Type B pancreatic cell (in vitro differentiated cells): ENCODE results near the gene PABPN1L. TPM values are rescaled to one million over a fixed set of nuclear protein-coding genes. Genes with fewer than 3 reads are reported as not detected.

Source experiments
- DNase-seq: peaks from one replicate; pipeline ENCODE4 v3.0.0; 2021; ENCODE audit warnings: mixed read lengths; ENCODE audit not compliant: unreplicated experiment; ENCODE audit errors: extremely low spot score
- H3K27ac Mint-ChIP-seq: 2 replicates; pipeline ENCODE4 v1.8.0; 2021; ENCODE audit warnings: mild to moderate bottlenecking, mixed read lengths
- H3K27me3 Mint-ChIP-seq: 2 replicates; pipeline ENCODE4 v1.8.0; 2021; ENCODE audit warnings: mixed read lengths
- H3K36me3 Mint-ChIP-seq: 2 replicates; pipeline ENCODE4 v1.8.0; 2021; ENCODE audit warnings: mixed read lengths
- H3K4me1 Mint-ChIP-seq: one replicate; pipeline ENCODE4 v1.8.0; 2021; ENCODE audit warnings: mixed read lengths; ENCODE audit not compliant: unreplicated experiment
- H3K4me3 Mint-ChIP-seq: 2 replicates; pipeline ENCODE4 v1.8.0; 2021; ENCODE audit warnings: mild to moderate bottlenecking, mixed read lengths
- H3K9me3 Mint-ChIP-seq: 2 replicates; pipeline ENCODE4 v1.8.0; 2021; ENCODE audit warnings: mixed read lengths
- CTCF ChIP-seq: fragments of 200-600 bp; sonication (generic); conservative IDR thresholded peaks from 2 replicates; pipeline ENCODE4 v1.5.0; 2021; ENCODE audit warnings: antibody characterized with exemption, mild to moderate bottlenecking
- total RNA-seq: library from RNA; stranded (reverse); gene quantifications from 2 replicates; pipeline ENCODE4 v1.2.1, GENCODE V29; 2021; ENCODE audit warnings: low replicate concordance

Gene PABPN1L
- total RNA-seq, 1 donor from 2014 or later: not detected

GRCh38 chr16:88830258-88830657, 36.2 kb downstream of the PABPN1L start:
- DNase-seq: no peak
- Mint-ChIP-seq H3K27me3 (no peaks in the 10 kb centered on the region), H3K27ac (no peak overlapping the region)

GRCh38 chr16:88828711-88829110, 37.7 kb downstream of the PABPN1L start:
- no peak for TF ChIP-seq CTCF
- no peak overlapping the region for H3K27ac Mint-ChIP-seq
- no peaks in the 10 kb centered on the region for H3K36me3 Mint-ChIP-seq
- no peaks in the 10 kb centered on the region for H3K4me1 Mint-ChIP-seq
- no peaks in the 10 kb centered on the region for H3K9me3 Mint-ChIP-seq
- H3K4me3 Mint-ChIP-seq: no peak overlapping the region
- no peak for DNase-seq
- no peaks in the 10 kb centered on the region for H3K27me3 Mint-ChIP-seq

More at GRCh38 chr16:88830258-88830657, 36.2 kb downstream of the PABPN1L start:
- no peak overlapping the region for H3K4me3 Mint-ChIP-seq
- no peaks in the 10 kb centered on the region for H3K4me1 Mint-ChIP-seq
- TF ChIP-seq CTCF: no peak
- H3K9me3 Mint-ChIP-seq: no peaks in the 10 kb centered on the region
- H3K36me3 Mint-ChIP-seq: no peaks in the 10 kb centered on the region

GRCh38 chr16:88827727-88828126, 38.7 kb downstream of the PABPN1L start:
- DNase-seq: no peak
- Mint-ChIP-seq H3K36me3 (no peaks in the 10 kb centered on the region), H3K4me1 (no peaks in the 10 kb centered on the region), H3K9me3 (no peaks in the 10 kb centered on the region), H3K27me3 (no peaks in the 10 kb centered on the region), H3K27ac (no peak overlapping the region), H3K4me3 (no peak overlapping the region)
- TF ChIP-seq CTCF: no peak

GRCh38 chr16:88826070-88826840, 40.2 kb downstream of the PABPN1L start:
- Mint-ChIP-seq H3K36me3 (no peaks in the 10 kb centered on the region), H3K4me3 (no peak overlapping the region), H3K27me3 (no peaks in the 10 kb centered on the region), H3K27ac (no peak overlapping the region), H3K9me3 (no peaks in the 10 kb centered on the region), H3K4me1 (no peaks in the 10 kb centered on the region)
- DNase-seq: no peak
- no peak for TF ChIP-seq CTCF

- Mint-ChIP-seq H3K9me3 (no peaks in the 10 kb centered on the region), H3K27me3 (no peaks in the 10 kb centered on the region), H3K4me3 (no peak overlapping the region), H3K36me3 (no peaks in the 10 kb centered on the region), H3K27ac (no peak overlapping the region), H3K4me1 (no peaks in the 10 kb centered on the region)
- no peak for DNase-seq
- TF ChIP-seq CTCF: no peak
Observed at GRCh38 chr16:88825146-88825545, 41.3 kb downstream of the PABPN1L start.
